HG03066 (cell line): Measurements from ENCODE around the gene S1PR5.

Source experiments
- ATAC-seq: cut with Tn5 transposase; IDR thresholded peaks from one replicate; pipeline ENCODE4 v1.9.1; 2021; ENCODE audit warnings: low read depth; ENCODE audit not compliant: unreplicated experiment

Gene S1PR5

GRCh38 chr19:10517760-10518443, 655 bp upstream of the S1PR5 start:
- no peak for ATAC-seq

GRCh38 chr19:10516671-10517286, 468 bp downstream of the S1PR5 start:
- ATAC-seq: no peak

GRCh38 chr19:10516064-10516385, 1.2 kb downstream of the S1PR5 start:
- ATAC-seq: no peak

GRCh38 chr19:10514211-10515145, 2.8 kb downstream of the S1PR5 start:
- no peak for ATAC-seq

GRCh38 chr19:10513223-10513622, 4.0 kb downstream of the S1PR5 start:
- ATAC-seq: no peak

GRCh38 chr19:10510301-10510802, 6.9 kb downstream of the S1PR5 start:
- no peak for ATAC-seq

GRCh38 chr19:10508707-10509106, 8.5 kb downstream of the S1PR5 start:
- no peak for ATAC-seq

- ATAC-seq: no peak
Measured at GRCh38 chr19:10508036-10508435, 9.2 kb downstream of the S1PR5 start.

- no peak for ATAC-seq
Measured at GRCh38 chr19:10505583-10506229, 11.5 kb downstream of the S1PR5 start.

GRCh38 chr19:10503002-10503789, 14.1 kb downstream of the S1PR5 start, which contains the start of gene KEAP1:
KEAP1 (minus strand) TSS chr19:10503356; CDS start chr19:10500033, 3,323 bp downstream.
- peak; percentile 24 for ATAC-seq

- peak; percentile 76 for ATAC-seq
Measured at GRCh38 chr19:10502524-10503001, 14.7 kb downstream of the S1PR5 start.

GRCh38 chr19:10501971-10502523, 15.2 kb downstream of the S1PR5 start:
- ATAC-seq: no peak

- ATAC-seq: no peak
Measured at GRCh38 chr19:10500247-10500592, 17.0 kb downstream of the S1PR5 start.

- no peak for ATAC-seq
Measured at GRCh38 chr19:10499550-10500246, 17.5 kb downstream of the S1PR5 start.

- no peak for ATAC-seq
Measured at GRCh38 chr19:10497371-10497770, 19.9 kb downstream of the S1PR5 start.

GRCh38 chr19:10491472-10492047, 25.7 kb downstream of the S1PR5 start:
- no peak for ATAC-seq

- ATAC-seq: no peak
Measured at GRCh38 chr19:10486551-10486950, 30.7 kb downstream of the S1PR5 start.

- ATAC-seq: no peak
Measured at GRCh38 chr19:10478903-10479384, 38.3 kb downstream of the S1PR5 start.
